Vagina (tissue), 2 donors: Measurements from ENCODE around the gene SNED1.

ENCODE experiments used
- CTCF ChIP-seq, 3 experiments: fragments of 450-650 bp in 2 of 3; fragments of 200-600 bp in 1 of 3; sonication (generic) in 1 of 3; IDR thresholded peaks; one replicate each; pipeline ENCODE4 v1.5.1; 2017 to 2019; ENCODE audit warnings: antibody characterized with exemption in 3 of 3, mild to moderate bottlenecking in 2 of 3, moderate library complexity in 2 of 3
- POLR2A ChIP-seq, 2 donors: fragments of 450-650 bp; IDR thresholded peaks; one replicate each; pipeline ENCODE4 v1.6.1; 2017; ENCODE audit warnings: antibody characterized with exemption in 2 of 2, mild to moderate bottlenecking in 2 of 2, moderate library complexity in 2 of 2
- POLR2AphosphoS5 ChIP-seq, 2 donors: sonication (generic); formaldehyde crosslinking; IDR thresholded peaks; one replicate each; pipeline ENCODE4 v1.9.0; 2017; ENCODE audit warnings: antibody characterized with exemption in 2 of 2, mild to moderate bottlenecking in 2 of 2, low read depth in 1 of 2; ENCODE audit not compliant: insufficient read depth in 1 of 2

- TF ChIP-seq CTCF (IDR thresholded peaks at IDR 0.05), result no peak
- TF ChIP-seq POLR2AphosphoS5 (IDR thresholded peaks at IDR 0.05; ENCODE audit: insufficient read depth in 1 of 2, low read depth in 1 of 2), result no peak
- TF ChIP-seq POLR2A (IDR thresholded peaks at IDR 0.05), result no peak
These were observed 31.3 kb upstream of the SNED1 start for GRCh38 chr2:240966906-240967680.
